Muscle of leg (tissue), 11 donors: ENCODE results near the gene DOK6. TPM values are rescaled to one million over a fixed set of nuclear protein-coding genes. Genes with fewer than 3 reads are reported as not detected.

Source experiments
- DNase-seq: peaks from one replicate; pipeline ENCODE4 v3.0.0; 2013
- H3K27ac ChIP-seq: one replicate; pipeline ENCODE4 v1.5.1; 2013; ENCODE audit warnings: mild to moderate bottlenecking, low read length, control low read depth
- H3K27me3 ChIP-seq: one replicate; pipeline ENCODE4 v1.6.1; 2013; ENCODE audit warnings: low read length; ENCODE audit not compliant: control insufficient read depth, insufficient read depth
- H3K36me3 ChIP-seq: one replicate; pipeline ENCODE4 v1.6.1; 2013; ENCODE audit warnings: low read length; ENCODE audit not compliant: control insufficient read depth, insufficient read depth
- H3K4me1 ChIP-seq: one replicate; pipeline ENCODE4 v1.6.1; 2013; ENCODE audit warnings: low read length; ENCODE audit not compliant: control insufficient read depth, insufficient read depth
- H3K4me3 ChIP-seq: one replicate; pipeline ENCODE4 v1.5.1; 2013; ENCODE audit warnings: low read length, control low read depth
- H3K9me3 ChIP-seq: replicated peaks from 2 replicates; pipeline ENCODE4 v1.6.1; 2013; ENCODE audit warnings: low read depth, low read length; ENCODE audit not compliant: control insufficient read depth
- WGBS: methylation state at CpG from one replicate; pipeline ENCODE4 v1.1.5; 2013; ENCODE audit warnings: missing lambda C conversion rate; ENCODE audit not compliant: insufficient coverage; 5-methylcytosine and 5-hydroxymethylcytosine counted together
- polyA plus RNA-seq, 8 donors: library from polyadenylated mRNA; unstranded; fragments of 120-200 nt; gene quantifications; one replicate each; pipeline versions ENCODE4 v1.2.1 to v1.2.3, GENCODE V29; 2013; ENCODE audit warnings: inconsistent platforms in 1 of 8, low replicate concordance in 1 of 8; ENCODE audit not compliant: insufficient read length in 8 of 8, insufficient read depth in 1 of 8
- total RNA-seq: library from RNA; stranded (reverse); fragments of 120-200 nt; gene quantifications from one replicate; pipeline ENCODE4 v1.2.4, GENCODE V29; 2013

DOK6 gene
- total and polyA plus RNA-seq, 9 donors = 2.3 to 4.9 (median 3.3) TPM

DNA sequence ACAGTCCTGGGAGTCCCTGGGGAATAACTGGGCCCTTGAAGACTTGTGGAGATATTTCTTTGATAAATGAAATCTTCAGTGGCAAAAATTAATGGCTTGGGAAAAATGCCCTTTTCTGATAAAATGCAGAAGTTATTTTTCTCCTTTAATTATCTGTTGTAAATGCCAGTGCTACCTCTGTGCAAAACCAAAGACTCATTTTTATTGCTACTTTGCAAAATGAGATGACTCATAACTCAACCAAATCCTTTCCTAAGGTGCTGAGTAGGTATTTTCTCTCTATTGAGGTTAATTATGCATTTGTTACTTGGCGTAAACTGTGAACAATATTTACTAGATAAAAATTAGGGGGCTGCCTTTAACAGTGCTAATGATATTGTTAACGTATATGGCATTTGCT, 163.9 kb downstream of the DOK6 start:
- Histone ChIP-seq H3K4me1 (no peaks in the 10 kb centered on the region), H3K9me3 (peaks cover 4% of the 10 kb centered on the region), H3K36me3 (no peaks in the 10 kb centered on the region), H3K27ac (no peak overlapping the region), H3K27me3 (no peaks in the 10 kb centered on the region), H3K4me3 (no peak overlapping the region)
- DNase-seq = no peak
- WGBS = no CpG with 5 or more reads among the region's 2 CpGs

DNA sequence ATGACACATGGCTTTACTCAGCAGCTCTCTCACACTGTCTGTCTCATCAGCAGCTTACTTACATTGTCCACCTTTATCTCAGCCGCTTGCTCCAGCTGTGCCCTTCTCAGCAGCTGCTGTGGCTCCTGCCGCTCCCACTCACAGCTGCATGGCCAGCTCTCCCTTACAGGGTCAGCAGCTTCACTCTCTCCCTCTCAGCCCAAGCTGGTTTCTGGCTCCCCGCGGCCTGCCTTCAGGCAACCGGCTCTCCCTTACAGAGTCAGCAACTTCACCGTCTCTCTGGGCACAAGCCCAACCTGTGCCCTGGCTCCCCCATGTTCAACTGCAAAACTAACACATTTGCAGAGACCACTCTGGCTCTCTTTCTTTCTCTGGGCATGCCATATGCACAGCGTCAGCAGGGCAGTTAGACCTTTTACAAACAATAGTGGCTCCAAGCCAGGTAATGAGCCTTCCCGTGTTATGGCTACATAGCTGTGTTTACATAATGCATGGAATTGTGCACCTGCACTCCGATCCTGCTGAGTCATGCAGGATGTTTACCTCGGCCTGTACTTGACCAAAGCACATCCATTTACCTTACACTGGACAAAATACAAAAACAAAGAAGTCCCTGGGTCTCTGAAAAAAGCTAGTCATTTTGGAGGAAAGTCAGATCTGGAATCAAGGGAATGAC, 167.3 kb downstream of the DOK6 start:
- no peaks in the 10 kb centered on the region for H3K27me3 ChIP-seq
- H3K4me1 ChIP-seq = no peaks in the 10 kb centered on the region
- H3K4me3 ChIP-seq = no peak overlapping the region
- DNase-seq = no peak
- WGBS = 83% methylated on average over 7 of the region's 10 CpGs
- no peaks in the 10 kb centered on the region for H3K36me3 ChIP-seq
- H3K27ac ChIP-seq = no peak overlapping the region
- H3K9me3 ChIP-seq = peaks cover 4% of the 10 kb centered on the region

DNA sequence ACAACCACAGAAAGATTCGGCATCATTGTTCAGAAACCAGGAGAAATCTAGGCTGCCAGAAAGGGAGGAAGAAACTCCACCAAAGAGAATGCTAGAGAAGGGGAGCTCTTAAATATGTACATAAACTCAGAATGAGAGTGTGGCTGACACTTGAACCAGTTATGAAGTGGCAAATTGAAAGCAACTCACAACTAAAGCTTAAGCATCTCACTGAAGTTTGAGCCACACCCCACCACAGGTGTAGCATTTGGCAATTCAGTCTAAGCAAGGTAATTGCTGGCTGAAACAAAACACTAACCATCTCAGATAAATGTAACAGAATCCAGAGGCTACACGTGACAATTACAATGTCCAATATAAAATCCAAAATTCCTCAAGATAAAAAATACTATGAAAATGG, 168.4 kb downstream of the DOK6 start:
- DNase-seq = no peak
- no peak overlapping the region for H3K4me3 ChIP-seq
- H3K27me3 ChIP-seq = no peaks in the 10 kb centered on the region
- no CpG with 5 or more reads among the region's 2 CpGs for WGBS
- no peak overlapping the region for H3K27ac ChIP-seq
- H3K36me3 ChIP-seq = no peaks in the 10 kb centered on the region
- peaks cover 4% of the 10 kb centered on the region for H3K9me3 ChIP-seq
- H3K4me1 ChIP-seq = no peaks in the 10 kb centered on the region

DNA sequence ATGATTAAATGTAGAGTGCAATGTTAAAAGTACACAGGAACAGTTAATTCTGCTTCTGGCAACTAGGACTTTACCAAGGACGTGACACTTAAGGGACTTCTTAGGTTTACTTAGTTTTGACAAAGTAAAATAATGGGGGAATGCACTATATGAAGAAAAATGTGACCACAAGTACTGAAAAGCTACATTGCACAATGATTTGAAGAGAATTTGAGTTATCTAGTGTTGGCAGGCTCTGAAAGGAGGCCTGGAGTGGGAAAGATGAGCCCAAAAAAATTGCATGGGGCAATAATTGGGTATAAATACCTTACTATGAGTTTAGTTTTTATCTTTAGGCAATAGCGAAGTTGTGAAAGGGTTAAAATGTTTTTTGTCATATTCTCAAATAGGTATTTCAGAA, 173.7 kb downstream of the DOK6 start:
- WGBS = no CpG with 5 or more reads among the region's 2 CpGs
- Histone ChIP-seq H3K27me3 (no peaks in the 10 kb centered on the region), H3K27ac (no peak overlapping the region), H3K4me3 (no peak overlapping the region), H3K4me1 (no peaks in the 10 kb centered on the region), H3K36me3 (no peaks in the 10 kb centered on the region), H3K9me3 (no peaks in the 10 kb centered on the region)
- DNase-seq = no peak

DNA sequence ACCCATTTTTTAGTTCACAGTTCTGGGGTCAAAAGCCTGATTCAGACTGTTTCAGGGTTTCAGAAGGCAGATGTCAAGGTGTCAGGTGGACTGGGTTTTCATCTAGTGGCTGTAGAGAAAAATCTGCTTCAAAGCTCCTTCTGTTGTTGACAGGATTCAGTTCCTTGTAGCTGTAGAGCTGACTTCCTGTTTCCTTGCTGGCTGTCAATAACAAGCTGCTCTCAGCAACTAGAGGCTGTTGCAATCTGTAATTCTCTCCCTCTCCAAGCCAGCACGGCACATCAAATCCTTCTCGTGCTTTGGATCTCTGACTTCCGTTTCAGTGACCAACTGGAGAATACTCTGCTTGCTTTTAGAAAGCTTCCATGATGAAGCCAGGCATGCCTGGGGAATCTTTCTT, 179.4 kb downstream of the DOK6 start:
- no peaks in the 10 kb centered on the region for H3K4me1 ChIP-seq
- H3K27ac ChIP-seq = no peak overlapping the region
- no peaks in the 10 kb centered on the region for H3K9me3 ChIP-seq
- no peaks in the 10 kb centered on the region for H3K27me3 ChIP-seq
- H3K36me3 ChIP-seq = no peaks in the 10 kb centered on the region
- peak; percentile 41 for DNase-seq
- WGBS = 67% methylated on average over 3 of the region's 3 CpGs
- H3K4me3 ChIP-seq = no peak overlapping the region

DNA sequence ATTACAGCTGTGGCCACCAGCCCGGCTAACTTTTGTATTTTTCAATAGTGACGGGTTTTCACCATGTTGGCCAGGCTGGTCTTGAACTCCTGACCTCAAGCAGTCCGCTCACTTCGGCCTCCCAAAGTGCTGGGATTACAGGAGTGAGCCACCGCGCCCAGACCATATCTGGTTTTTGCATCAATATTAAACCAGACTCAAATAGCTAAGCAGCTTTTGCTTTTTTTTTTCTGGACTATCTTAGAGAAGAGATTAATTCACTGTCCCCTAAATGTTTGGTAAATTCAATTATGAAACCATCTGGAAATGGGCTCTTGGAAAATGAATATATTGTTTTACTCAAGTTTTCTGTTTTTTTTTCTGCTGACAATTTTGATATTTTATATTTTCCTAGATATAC, 183.7 kb downstream of the DOK6 start:
- 54% methylated on average over 2 of the region's 6 CpGs for WGBS
- Histone ChIP-seq H3K4me1 (peaks cover 6% of the 10 kb centered on the region), H3K4me3 (no peak overlapping the region), H3K36me3 (no peaks in the 10 kb centered on the region), H3K27ac (no peak overlapping the region), H3K27me3 (no peaks in the 10 kb centered on the region), H3K9me3 (no peaks in the 10 kb centered on the region)
- DNase-seq = peak; percentile 18

DNA sequence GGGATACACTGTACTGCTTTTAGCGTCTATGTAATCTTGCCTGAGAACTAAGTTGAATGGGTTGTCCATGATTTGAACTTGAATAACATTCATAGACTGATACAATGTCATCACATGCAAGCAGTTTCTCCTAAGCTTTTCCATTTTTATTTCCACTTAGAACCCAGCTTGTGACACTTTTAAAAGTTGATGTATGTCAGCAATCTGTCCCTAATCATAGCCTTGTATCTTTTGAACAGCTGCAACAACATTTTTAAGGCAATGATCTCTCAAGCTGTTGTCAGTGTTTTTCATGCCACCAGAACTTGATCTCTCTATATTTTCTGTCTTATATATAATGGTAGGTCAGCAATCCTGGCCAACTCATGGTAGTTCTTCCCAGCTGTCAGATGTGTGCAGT, 185.0 kb downstream of the DOK6 start:
- WGBS = no CpG with 5 or more reads among the region's 1 CpG
- Histone ChIP-seq H3K4me1 (peaks cover 6% of the 10 kb centered on the region), H3K27me3 (no peaks in the 10 kb centered on the region), H3K27ac (no peak overlapping the region), H3K9me3 (no peaks in the 10 kb centered on the region), H3K36me3 (no peaks in the 10 kb centered on the region), H3K4me3 (no peak overlapping the region)
- DNase-seq = no peak

DNA sequence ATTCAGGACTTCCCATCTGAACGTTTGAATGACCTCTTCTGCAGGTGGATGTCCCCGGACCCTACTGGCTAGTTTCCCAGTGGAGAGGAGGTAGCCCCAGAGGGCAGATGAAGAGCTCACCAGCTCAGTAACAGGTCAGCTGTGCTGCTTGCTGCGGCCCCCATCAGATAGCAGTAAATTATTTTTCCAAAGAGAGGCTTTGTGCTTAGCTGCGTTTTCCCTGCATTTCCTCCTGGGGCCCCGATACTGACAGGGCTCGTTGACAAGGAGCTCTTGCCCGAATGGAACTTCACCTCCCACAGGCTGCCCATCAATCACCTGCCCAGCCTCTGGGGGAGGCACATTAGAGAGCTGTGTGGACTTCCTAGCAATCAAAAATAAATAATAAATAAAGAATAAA, 185.8 kb downstream of the DOK6 start:
- H3K4me3 ChIP-seq = no peak overlapping the region
- H3K27me3 ChIP-seq = no peaks in the 10 kb centered on the region
- WGBS = 58% methylated on average over 2 of the region's 7 CpGs
- H3K4me1 ChIP-seq = peaks cover 6% of the 10 kb centered on the region
- no peaks in the 10 kb centered on the region for H3K9me3 ChIP-seq
- H3K27ac ChIP-seq = no peak overlapping the region
- no peaks in the 10 kb centered on the region for H3K36me3 ChIP-seq
- DNase-seq = no peak

DNA sequence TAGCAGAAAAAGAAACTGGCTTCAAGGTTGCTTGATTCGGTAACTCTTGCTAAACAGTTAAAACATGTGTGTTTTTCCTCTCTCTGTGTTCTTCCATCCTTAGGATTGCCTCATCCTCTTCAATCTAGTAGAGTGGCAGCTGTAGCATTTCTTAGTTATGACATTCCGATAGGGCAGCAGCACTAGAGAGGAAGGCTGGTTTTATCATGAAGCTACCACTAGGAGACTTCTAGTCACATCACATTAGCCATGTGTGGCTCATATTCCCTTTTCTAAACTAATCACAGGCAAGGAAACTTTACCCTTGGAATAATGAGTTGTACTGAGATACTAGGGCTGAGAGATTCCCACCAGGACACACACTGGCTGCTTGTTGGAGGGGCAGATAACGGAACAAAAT, 187.6 kb downstream of the DOK6 start:
- Histone ChIP-seq H3K36me3 (no peaks in the 10 kb centered on the region), H3K4me1 (peaks cover 6% of the 10 kb centered on the region), H3K27ac (no peak overlapping the region), H3K27me3 (no peaks in the 10 kb centered on the region), H3K9me3 (no peaks in the 10 kb centered on the region), H3K4me3 (no peak overlapping the region)
- WGBS = no CpG with 5 or more reads among the region's 3 CpGs
- no peak for DNase-seq

DNA sequence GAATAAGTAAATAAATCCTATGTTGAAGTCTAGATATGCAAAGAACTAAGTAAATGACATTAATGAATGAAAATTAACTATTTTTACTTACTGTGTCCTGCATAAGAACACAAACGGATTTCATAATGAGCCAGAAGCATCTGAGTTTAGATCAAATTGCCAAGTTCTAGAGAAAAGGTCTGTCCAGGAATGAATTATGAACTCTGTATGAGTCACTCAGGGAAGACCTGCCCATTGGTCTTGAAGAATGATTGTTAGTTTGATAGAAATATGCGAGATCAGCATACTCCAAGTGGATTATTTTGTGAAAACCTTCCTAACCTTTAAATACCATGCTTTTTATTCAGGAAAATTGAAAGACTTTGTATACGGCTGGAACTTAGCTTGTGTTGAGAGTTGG, 189.5 kb downstream of the DOK6 start:
- H3K27me3 ChIP-seq = no peaks in the 10 kb centered on the region
- H3K4me1 ChIP-seq = peaks cover 6% of the 10 kb centered on the region
- H3K27ac ChIP-seq = no peak overlapping the region
- H3K9me3 ChIP-seq = no peaks in the 10 kb centered on the region
- H3K4me3 ChIP-seq = no peak overlapping the region
- no peaks in the 10 kb centered on the region for H3K36me3 ChIP-seq
- no peak for DNase-seq
- WGBS = 100% methylated on average over 1 of the region's 3 CpGs

DNA sequence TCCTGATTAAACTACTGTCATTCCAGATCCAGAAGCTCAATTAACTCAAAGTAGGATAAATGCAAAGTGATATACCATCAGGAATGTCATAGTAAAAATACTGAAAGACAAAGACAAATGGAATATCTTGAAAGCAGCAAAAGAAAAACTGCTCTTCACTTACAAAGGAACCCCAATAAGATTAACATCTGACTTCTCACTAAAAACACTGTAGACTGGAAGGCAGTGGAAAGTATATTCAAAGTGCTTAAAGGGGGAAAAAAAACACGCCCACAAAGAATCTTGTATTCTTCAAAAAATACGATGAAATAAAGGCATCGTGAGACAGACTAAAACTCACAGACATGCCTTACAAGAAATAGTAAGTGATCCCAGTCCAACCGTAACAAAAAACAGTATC, 195.7 kb downstream of the DOK6 start:
- no peak for DNase-seq
- Histone ChIP-seq H3K27ac (no peak overlapping the region), H3K9me3 (peaks cover 4% of the 10 kb centered on the region), H3K36me3 (no peaks in the 10 kb centered on the region), H3K27me3 (no peaks in the 10 kb centered on the region), H3K4me3 (no peak overlapping the region), H3K4me1 (no peaks in the 10 kb centered on the region)
- WGBS = no CpG with 5 or more reads among the region's 4 CpGs
